Stimulated activated naive CD4-positive, alpha-beta T cell treated with Interleukin-2 at 50 U/mL for 16 hours (primary cell): ENCODE measurements around the gene MRPL17.

Experiments used
- DNase-seq: peaks from one replicate; lab custom pipeline; 2025; lab: John Stamatoyannopoulos, UW

The MRPL17 gene

DNA sequence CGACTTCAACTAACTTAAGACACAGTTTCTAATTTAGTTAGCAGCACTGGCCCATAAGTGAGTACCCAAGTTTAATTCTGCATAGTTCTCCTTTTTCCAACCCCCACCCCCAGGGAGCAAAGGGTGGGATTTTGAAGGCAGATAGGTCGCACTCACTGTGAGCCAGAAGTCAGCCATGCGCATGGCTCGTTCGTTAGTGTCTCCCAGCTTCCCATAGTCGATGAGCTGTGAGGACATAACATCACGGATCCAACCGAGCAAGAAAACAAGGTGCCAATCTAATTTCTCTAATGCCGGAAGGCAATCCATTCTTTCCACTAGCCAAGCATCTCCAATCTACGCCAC, 577 bp downstream of the MRPL17 start:
- no peak for DNase-seq

- no peak for DNase-seq
Measured at GRCh38 chr11:6681949-6682348, 1.2 kb downstream of the MRPL17 start.

GRCh38 chr11:6681505-6681904, 1.6 kb downstream of the MRPL17 start:
- DNase-seq = no peak

DNA sequence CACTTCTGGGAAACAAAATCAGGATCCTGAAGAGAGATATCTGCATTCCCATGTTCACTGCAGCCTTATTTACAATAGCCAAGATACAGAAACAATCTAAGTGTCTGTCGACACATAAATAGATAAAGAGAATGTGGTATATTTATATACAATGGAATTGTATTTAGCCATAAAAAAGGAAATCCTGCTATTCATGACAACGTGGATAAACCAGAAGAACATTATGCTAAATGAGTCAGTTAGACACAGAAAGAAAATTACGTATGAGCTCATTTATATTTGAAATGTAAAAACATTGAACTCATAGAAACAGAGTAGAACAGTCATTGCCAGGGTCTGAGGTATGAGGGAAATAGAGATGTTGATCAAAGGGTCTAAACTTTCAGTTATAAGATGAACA, 6.1 kb downstream of the MRPL17 start:
- DNase-seq = no peak

DNA sequence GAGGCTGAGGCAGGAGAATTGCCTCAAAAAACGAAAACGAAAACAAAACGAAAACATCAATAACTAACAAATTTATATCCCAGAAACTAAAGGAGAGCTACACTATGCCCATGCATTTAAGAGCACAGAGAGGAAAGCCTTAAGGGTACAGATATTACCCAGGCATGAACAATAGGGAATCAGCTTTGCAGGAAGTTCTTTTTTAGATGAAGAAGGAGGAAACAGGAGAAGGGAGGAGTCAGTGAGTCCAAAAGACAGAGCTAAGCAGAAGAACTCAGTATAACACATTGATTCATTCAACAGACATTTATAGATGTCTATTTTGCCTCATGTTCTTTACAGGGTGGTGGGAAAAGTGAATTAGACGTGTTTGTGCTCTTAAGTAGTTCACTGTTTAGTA, 8.3 kb downstream of the MRPL17 start:
- no peak for DNase-seq

GRCh38 chr11:6674219-6674597, 8.9 kb downstream of the MRPL17 start:
- no peak for DNase-seq

DNA sequence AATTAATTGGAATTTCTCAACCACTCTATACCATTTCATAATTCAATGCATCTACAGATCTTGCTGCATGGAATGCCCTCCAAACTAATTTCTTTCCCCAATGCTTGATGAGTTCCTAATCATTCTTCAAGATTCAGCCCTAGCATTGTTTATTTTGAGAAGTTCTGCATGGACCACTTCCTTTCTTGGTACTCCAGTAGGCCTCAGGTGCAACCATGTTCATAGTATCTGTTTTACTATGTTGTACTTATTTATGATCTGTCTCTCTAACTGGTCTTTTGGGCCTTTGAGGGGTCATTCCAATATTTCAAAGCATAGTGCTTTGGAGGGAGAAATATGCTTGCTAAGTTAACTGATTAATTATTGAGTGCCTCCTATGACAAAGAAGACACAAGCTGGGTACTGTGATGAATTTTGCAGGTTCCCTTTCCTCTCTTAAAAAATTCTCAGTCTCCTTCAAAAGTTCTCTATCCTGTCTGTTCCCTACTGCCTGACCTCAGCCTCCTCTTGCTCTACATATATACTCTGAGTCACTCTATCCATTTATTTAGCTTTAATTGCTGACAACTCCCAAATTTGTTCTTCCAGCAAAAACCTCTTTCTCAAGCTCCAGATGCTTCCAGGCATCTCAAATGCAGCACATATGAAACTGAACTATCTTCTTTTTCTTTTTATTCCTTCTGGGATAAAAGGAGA, 9.5 kb downstream of the MRPL17 start:
- DNase-seq = no peak

GRCh38 chr11:6671991-6672390, 11.1 kb downstream of the MRPL17 start:
- DNase-seq = no peak

DNA sequence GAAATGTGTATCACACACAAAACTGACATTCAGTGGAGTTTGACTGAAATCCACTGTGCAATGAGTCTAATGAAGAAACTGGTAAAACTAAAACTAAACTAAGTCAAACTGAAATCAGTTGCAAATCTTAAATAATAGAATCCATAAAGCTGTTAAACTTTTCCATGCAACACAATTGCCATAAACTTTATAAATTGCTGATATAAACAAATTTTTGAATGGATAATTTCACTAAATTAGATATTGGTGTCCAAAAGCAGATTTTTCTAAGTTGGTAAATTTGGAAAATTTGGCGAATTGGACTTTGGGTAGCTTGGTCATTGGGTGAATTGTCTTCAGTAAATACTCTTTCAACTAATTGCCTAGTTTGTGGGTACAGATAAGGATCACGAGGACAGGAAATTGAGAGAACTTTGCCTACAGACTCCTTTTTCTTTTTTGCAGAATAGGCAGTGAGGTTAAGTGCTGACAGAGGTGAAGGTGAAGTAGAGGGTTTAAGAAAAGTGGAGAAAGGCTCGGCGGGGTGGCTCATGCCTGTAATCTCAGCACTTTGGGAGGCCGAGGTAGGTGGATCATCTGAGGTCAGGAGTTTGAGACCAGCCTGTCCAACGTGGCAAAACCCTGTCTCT, 12.8 kb downstream of the MRPL17 start:
- no peak for DNase-seq

DNA sequence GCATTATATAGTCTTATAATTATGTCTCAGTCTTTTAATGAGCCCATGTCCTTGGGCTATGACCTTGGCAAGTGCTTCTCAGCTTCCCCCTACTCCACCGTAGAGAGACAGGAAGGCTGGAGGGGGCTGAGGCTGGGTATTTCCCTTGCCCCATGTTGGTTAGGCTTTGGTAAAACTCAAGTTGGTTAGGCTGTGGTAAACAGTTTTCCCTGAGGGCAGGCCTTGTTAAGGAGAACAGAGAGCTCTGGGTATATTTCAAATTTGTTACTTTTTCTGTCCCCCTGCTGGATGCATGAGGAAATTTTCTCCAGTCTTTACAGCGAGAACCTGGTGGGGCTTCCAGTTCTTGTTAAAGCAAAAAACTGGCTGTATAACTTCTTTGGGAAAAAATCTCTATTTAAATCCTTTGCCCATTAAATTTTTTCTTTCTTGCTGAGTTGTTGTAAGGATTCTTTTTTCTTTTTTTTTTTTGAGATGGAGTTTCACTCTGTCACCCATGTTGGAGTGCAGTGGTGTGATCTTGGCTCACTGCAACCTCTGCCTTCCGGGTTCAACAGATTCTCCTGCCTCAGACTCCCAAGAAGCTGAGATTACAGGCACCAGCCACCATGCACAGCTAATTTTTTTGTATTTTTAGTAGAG, 15.3 kb downstream of the MRPL17 start:
- DNase-seq = peak; percentile 20

DNA sequence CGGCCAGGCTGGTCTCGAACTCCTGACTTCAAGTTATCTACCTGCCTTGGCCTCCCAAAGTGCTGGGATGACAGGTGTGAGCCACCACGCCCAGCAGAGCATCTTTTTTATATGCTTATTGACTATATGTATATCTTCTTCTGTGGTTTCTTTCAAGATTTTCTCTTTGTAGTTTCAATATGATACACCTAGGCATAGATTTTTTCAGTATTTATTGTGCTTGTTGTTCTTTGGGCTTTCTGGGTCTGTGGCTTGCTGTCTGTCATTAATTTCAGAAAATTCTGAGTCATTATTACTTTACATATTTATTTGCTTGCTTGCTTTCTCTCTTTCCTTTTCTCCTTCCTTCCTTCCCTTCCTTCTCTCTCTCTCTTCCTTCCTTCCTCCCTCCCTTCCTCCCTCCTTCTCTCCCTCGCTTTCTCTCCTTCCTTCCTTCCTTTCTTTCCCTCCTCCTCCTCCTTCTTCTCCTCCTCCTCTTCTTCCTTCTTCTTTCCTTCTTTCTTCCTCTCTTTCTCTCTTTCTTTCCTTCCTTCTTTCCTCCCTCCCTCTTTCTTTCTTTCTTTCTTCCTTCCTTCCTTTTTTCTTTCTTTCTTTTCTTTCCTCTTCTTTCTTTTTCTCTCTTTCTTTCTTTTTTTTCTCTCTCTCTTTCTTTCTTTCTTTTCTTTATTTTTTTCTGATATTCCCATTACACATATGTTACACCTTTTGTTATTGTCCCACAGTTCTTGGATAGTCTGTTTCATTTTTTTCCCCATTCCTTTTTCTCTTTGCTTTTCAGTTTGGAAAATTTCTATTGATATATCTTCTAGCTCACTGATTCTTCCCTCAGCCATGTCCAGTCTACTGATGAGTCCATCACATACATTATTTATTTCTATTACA, 16.6 kb downstream of the MRPL17 start:
- no peak for DNase-seq

- DNase-seq = no peak
Measured at GRCh38 chr11:6664551-6664950, 18.6 kb downstream of the MRPL17 start.

- no peak for DNase-seq
Measured at GRCh38 chr11:6663794-6664469, 19.2 kb downstream of the MRPL17 start.

GRCh38 chr11:6660712-6661111, 22.4 kb downstream of the MRPL17 start:
- no peak for DNase-seq

GRCh38 chr11:6658647-6659046, 24.5 kb downstream of the MRPL17 start:
- DNase-seq = no peak

GRCh38 chr11:6657346-6657745, 25.8 kb downstream of the MRPL17 start:
- DNase-seq = no peak

- DNase-seq = no peak
Measured at GRCh38 chr11:6656936-6657335, 26.2 kb downstream of the MRPL17 start.

DNA sequence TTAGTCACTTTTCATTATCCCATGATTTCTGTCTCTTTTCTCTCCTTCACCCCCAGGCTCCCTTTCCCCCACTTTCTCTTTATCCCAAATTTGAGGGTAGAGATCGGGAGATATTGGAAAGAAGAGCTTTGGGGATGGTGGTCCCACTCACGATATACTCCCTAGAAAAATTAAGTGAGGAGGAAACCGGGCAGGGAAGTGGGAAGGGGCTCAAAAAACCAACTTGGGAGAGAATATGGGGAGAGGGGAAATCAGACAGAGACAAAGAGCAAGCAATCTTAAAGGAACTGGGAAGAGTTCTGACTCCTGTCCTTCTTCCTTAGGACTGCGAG, 26.6 kb downstream of the MRPL17 start:
- DNase-seq = no peak

- peak; percentile 27 for DNase-seq
Measured at GRCh38 chr11:6655790-6656583, 27.2 kb downstream of the MRPL17 start, which contains the start of gene DCHS1. DCHS1 (minus strand) TSS chr11:6655809; CDS start chr11:6641613, 14,196 bp downstream.

DNA sequence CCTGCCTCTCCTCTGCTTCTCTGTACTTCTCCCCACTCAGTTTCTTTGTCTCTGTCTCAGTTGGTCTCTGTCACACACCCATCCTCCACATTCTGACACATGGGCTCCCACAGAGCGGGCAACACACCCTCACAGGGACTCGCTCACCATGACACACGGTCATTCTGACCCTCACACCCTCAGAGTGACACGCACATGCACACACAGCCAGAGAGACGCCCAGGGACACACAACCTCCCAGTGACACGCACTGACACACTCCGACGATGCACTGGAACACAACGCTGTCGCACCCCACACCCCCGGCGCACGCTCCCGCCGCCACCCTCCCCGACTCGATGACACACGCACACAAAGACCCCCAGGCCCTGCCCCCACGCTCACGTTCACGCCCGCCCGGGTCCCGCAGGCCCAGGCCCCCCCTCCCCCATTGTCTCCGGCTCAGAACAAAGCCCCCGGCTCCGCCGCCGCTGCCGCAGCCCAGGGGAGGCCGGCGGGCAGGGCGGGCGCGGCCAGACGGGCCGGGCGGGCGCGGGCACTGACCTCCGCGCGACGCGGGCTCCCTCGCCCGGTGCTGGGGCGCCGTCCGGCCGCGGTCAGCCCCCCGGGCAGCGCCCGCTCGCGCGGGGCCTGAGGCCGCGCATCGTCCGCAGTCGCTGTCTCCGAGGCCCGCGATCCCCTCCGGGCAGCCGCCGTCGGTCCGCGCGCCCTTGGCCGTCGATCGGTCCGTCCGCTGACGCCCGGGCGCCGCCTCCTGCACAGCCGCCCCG, 27.9 kb downstream of the MRPL17 start:
- DNase-seq = peak; percentile 36
